Effector memory CD4-positive, alpha-beta T cell (primary cell): ENCODE results near the gene BABAM2.
"Not testable (repeated sequence)": the region's sequence is repeated elsewhere in the genome, so short reads cannot be mapped to it uniquely, and the experiment has no call there.

Experiments
- DNase-seq, 3 donors: peaks; one replicate each; pipeline ENCODE4 v3.0.0-alpha.2; 2020
- H3K27ac ChIP-seq: 2 replicates; pipeline ENCODE4 v1.7.0; 2013; ENCODE audit warnings: mild to moderate bottlenecking, low read length, moderate library complexity; ENCODE audit not compliant: insufficient read depth, poor library complexity, severe bottlenecking
- H3K27me3 ChIP-seq: replicated peaks from 2 replicates; pipeline ENCODE4 v1.7.0; 2013; ENCODE audit warnings: mild to moderate bottlenecking, low read length; ENCODE audit not compliant: insufficient read depth, control insufficient read depth, poor library complexity, severe bottlenecking
- H3K36me3 ChIP-seq: 2 replicates; pipeline ENCODE4 v1.7.0; 2013; ENCODE audit warnings: mild to moderate bottlenecking, low read length, moderate library complexity; ENCODE audit not compliant: control insufficient read depth, insufficient read depth
- H3K4me1 ChIP-seq: 2 replicates; pipeline ENCODE4 v1.7.0; 2013; ENCODE audit warnings: low read length, mild to moderate bottlenecking; ENCODE audit not compliant: control insufficient read depth, insufficient read depth, poor library complexity, severe bottlenecking
- H3K4me3 ChIP-seq: 2 replicates; pipeline ENCODE4 v1.7.0; 2013; ENCODE audit warnings: low read length, low read depth, mild to moderate bottlenecking; ENCODE audit not compliant: insufficient read depth, poor library complexity, severe bottlenecking
- H3K9me3 ChIP-seq: 2 replicates; pipeline ENCODE4 v1.7.0; 2013; ENCODE audit warnings: mild to moderate bottlenecking, low read length, moderate library complexity; ENCODE audit not compliant: control insufficient read depth

Gene BABAM2

GRCh38 chr2:28371728-28372127 is 481.2 kb downstream of the BABAM2 start:
- DNase-seq, H3K9me3 ChIP-seq, H3K4me3 ChIP-seq, H3K27ac ChIP-seq, H3K36me3 ChIP-seq, H3K27me3 ChIP-seq: not testable (repeated sequence)
- peaks cover 13% of the 10 kb centered on the region for H3K4me1 ChIP-seq

GRCh38 chr2:28373854-28374253 is 483.3 kb downstream of the BABAM2 start:
- H3K27me3 ChIP-seq, result no peaks in the 10 kb centered on the region
- H3K9me3 ChIP-seq, result no peaks in the 10 kb centered on the region
- no peak for DNase-seq
- peaks cover 9% of the 10 kb centered on the region for H3K4me1 ChIP-seq
- no peaks in the 10 kb centered on the region for H3K36me3 ChIP-seq
- H3K27ac ChIP-seq, result no peak overlapping the region
- no peak overlapping the region for H3K4me3 ChIP-seq

GRCh38 chr2:28374331-28374730 is 483.8 kb downstream of the BABAM2 start:
- DNase-seq, result no peak
- H3K27ac ChIP-seq, result no peak overlapping the region
- no peak overlapping the region for H3K4me3 ChIP-seq
- no peaks in the 10 kb centered on the region for H3K27me3 ChIP-seq
- H3K36me3 ChIP-seq, result no peaks in the 10 kb centered on the region
- no peaks in the 10 kb centered on the region for H3K9me3 ChIP-seq
- peaks cover 11% of the 10 kb centered on the region for H3K4me1 ChIP-seq

GRCh38 chr2:28375236-28375635 is 484.7 kb downstream of the BABAM2 start:
- Histone ChIP-seq H3K27me3 (no peaks in the 10 kb centered on the region), H3K4me1 (peaks cover 17% of the 10 kb centered on the region), H3K4me3 (no peak overlapping the region), H3K9me3 (no peaks in the 10 kb centered on the region), H3K36me3 (no peaks in the 10 kb centered on the region), H3K27ac (no peak overlapping the region)
- DNase-seq, result no peak

DNA sequence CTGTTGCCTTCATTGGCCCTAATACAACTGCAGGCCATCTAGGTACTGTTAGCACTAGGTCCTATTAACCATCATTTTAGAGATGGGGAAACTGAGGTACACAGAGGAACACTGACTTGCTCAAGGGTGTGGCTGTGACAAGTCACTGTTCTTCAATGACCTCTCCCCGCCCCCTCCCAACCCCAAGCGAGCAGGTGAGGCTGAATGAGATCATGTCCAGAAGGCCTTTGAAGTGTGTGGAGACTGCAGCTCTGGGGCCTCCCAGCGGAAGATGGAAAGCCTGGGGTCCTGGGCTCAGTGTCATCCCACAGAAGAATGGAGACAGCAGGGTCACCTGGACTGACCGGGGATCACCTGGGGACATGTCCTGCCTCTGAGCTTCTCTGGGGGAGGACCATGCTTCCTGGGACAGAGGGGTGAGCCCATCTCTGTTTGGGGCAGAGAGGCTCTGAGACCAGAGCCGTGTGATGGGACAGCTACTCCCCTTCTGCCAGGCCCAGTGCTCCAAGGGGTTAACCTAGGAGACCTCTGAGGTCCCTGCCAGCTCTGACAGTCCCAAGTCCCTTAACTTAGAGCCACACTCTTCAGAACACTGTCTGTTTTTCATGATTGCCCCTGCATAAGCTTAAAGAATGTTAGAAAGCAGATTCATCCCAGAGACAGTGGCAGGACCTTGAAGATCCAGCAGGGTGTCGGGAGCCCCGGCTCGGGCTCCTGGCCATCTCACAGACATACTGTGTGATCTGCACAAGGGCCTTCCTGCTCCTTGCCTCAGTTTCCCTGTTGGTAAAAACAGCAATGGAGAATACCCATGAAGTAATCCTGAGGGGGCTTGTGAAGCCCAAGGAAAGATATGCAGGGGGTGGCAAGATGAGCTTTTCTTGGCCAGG is 485.5 kb downstream of the BABAM2 start:
- Histone ChIP-seq H3K27me3 (no peaks in the 10 kb centered on the region), H3K4me3 (no peak overlapping the region), H3K9me3 (no peaks in the 10 kb centered on the region), H3K4me1 (peaks cover 17% of the 10 kb centered on the region), H3K27ac (no peak overlapping the region), H3K36me3 (no peaks in the 10 kb centered on the region)
- no peak for DNase-seq

- no peaks in the 10 kb centered on the region for H3K27me3 ChIP-seq
- no peak for DNase-seq
- H3K36me3 ChIP-seq, result no peaks in the 10 kb centered on the region
- H3K27ac ChIP-seq, result no peak overlapping the region
- no peak overlapping the region for H3K4me3 ChIP-seq
- H3K9me3 ChIP-seq, result no peaks in the 10 kb centered on the region
- H3K4me1 ChIP-seq, result peaks cover 17% of the 10 kb centered on the region
Observed at GRCh38 chr2:28377195-28377816, 486.8 kb downstream of the BABAM2 start.

DNA sequence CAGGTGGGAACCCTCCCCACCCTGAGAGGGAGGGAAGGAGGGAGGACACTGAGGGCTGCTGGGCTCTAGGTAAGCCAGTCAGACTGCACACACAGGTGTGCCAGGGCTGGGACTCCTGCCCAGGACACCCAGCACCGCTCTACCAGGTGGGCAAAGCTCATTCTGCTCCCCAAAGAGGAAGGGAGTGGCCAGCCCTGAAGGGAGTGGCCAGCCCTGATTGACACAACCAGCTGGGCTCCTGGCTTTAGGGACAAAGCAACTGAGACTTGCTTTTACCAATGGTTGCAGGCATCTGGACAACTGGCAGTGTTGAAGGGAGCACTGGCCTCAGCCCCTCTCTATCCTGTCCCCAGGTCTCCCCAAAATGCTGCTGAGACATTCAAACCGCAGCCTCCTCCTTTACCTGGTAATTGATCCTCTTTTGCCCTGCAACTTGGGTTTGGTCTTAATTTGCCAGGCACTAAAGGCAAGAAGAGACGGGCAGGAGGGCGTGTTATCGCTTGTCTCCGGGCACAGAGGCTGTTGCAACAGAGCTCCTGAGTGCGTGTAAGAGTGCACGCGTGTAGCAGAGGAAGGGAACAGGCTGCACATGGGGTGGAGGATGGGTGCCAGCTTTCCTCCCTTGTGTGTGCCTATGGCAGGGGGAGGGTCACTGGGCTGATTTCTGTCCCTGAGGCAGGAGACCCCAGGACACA is 487.6 kb downstream of the BABAM2 start:
- H3K9me3 ChIP-seq, result no peaks in the 10 kb centered on the region
- H3K36me3 ChIP-seq, result no peaks in the 10 kb centered on the region
- no peak for DNase-seq
- H3K4me3 ChIP-seq, result no peak overlapping the region
- no peaks in the 10 kb centered on the region for H3K27me3 ChIP-seq
- H3K4me1 ChIP-seq, result peaks cover 17% of the 10 kb centered on the region
- H3K27ac ChIP-seq, result no peak overlapping the region

DNA sequence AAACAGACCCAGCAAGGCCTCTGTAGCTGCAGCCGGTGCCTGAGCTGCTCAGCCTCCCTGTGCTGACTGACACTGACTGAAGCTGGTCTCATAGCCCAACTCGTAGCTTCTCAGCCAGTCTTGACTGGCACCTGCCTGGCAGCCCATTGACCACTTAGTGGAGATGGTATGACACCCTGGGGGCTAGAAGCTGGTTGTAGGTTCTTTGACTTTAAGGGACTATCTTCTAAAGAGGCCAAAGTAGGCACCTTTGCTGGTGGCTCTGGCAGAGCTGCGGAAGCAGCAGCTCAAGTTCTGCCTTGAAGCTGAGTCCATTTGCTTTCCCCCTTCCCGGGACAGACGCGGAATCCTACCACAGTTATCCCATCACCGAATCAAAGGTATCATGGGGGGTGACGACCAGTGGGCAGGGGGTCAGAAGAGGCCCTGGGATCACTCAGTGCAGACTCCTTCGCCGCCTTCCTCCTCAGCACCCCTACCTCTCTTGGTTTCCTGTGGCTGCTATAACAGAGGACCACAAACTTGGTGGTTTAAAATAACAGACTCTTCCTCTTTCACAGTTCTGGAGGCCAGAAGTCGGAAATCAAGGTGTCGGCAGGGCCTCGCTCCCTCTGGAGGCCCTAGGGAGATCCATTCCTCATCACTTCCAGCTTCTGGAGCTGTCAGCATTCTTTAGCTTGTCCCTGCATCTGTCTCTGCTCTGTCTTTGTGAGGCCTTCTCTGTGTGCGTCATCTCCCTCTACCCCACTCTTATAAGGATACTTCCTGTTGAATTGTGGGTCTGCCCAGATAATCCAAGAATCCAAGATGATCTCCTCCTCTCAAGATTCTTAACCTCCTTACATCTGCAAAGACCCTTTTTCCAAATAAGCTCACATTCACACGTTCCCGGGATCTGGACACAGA is 488.4 kb downstream of the BABAM2 start:
- no peak overlapping the region for H3K27ac ChIP-seq
- no peaks in the 10 kb centered on the region for H3K27me3 ChIP-seq
- H3K9me3 ChIP-seq, result no peaks in the 10 kb centered on the region
- peaks cover 17% of the 10 kb centered on the region for H3K4me1 ChIP-seq
- no peaks in the 10 kb centered on the region for H3K36me3 ChIP-seq
- H3K4me3 ChIP-seq, result peak overlapping the region; percentile 13
- no peak for DNase-seq

GRCh38 chr2:28380219-28380618 is 489.7 kb downstream of the BABAM2 start:
- Histone ChIP-seq H3K4me3 (no peak overlapping the region), H3K9me3 (no peaks in the 10 kb centered on the region), H3K36me3 (no peaks in the 10 kb centered on the region), H3K27ac (no peak overlapping the region), H3K27me3 (no peaks in the 10 kb centered on the region), H3K4me1 (peaks cover 17% of the 10 kb centered on the region)
- DNase-seq, result no peak
